HG03095 (cell line): ENCODE measurements around the gene HIGD1C.
"Not testable (repeated sequence)": the region's sequence is repeated elsewhere in the genome, so short reads cannot be mapped to it uniquely, and the experiment has no call there.

Experiments
- ATAC-seq: cut with Tn5 transposase; IDR thresholded peaks from one replicate; pipeline ENCODE4 v1.9.1; 2021; ENCODE audit warnings: moderate library complexity; ENCODE audit not compliant: unreplicated experiment

HIGD1C gene

GRCh38 chr12:51013441-51013840, 61.1 kb downstream of the HIGD1C start:
- no peak for ATAC-seq

GRCh38 chr12:51014467-51014866, 62.1 kb downstream of the HIGD1C start:
- not testable (repeated sequence) for ATAC-seq

GRCh38 chr12:51017452-51017851, 65.1 kb downstream of the HIGD1C start:
- ATAC-seq: no peak

- ATAC-seq: no peak
Observed at GRCh38 chr12:51018956-51019355, 66.6 kb downstream of the HIGD1C start.

- ATAC-seq: no peak
Observed at GRCh38 chr12:51019927-51020326, 67.6 kb downstream of the HIGD1C start.
